Tibial nerve (tissue), 3 donors: Measurements from ENCODE around the gene NTNG2.

Experiments used
- CTCF ChIP-seq, 5 experiments: fragments of 200-600 bp in 3 of 5; fragments of 450-650 bp in 2 of 5; sonication (generic) in 3 of 5; IDR thresholded peaks; one replicate each; pipeline ENCODE4 v1.5.1; 2016 to 2019; ENCODE audit warnings: antibody characterized with exemption in 5 of 5, mild to moderate bottlenecking in 3 of 5, moderate library complexity in 2 of 5
- POLR2A ChIP-seq, 2 donors: fragments of 450-650 bp; IDR thresholded peaks; one replicate each; pipeline ENCODE4 v1.6.1; 2017; ENCODE audit warnings: antibody characterized with exemption in 2 of 2, mild to moderate bottlenecking in 2 of 2, moderate library complexity in 2 of 2

- TF ChIP-seq CTCF (IDR thresholded peaks at IDR 0.05) (no peak), POLR2A (IDR thresholded peaks at IDR 0.05) (no peak)
Observed at GRCh38 chr9:132244582-132245455, 83.0 kb downstream of the NTNG2 start.
